ENCODE data around the gene SLC1A4. TPM values are rescaled to one million over a fixed set of nuclear protein-coding genes. Genes with fewer than 3 reads are reported as not detected.

SLC1A4 gene
- total RNA-seq, 2 donors from 2014 or later: 0.07 to 1.9 TPM

DNA sequence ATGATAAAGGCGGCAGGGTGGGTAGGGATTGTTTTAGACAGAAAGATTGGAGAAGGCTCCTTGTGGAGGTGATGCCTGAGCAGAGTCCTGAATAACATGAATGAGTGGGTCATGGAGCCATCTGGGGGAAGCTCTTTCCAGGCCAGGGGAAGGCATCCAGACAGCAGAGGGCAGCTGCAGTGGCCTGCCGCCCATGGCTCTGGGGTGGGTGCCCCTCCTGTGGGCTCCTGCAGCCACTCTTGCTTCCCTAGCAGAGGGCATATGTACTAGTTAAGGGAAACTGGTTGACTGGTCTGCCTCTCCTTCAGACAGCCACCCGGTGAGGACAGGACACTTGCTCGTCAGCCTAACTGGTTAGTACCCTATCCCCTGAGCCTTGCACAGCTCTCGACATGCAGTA is 46.5 kb upstream of the SLC1A4 start:
- Histone ChIP-seq H3K9ac (ENCODE audit: extremely low read depth, low read length, poor library complexity, severe bottlenecking) (no peak overlapping the region), H3K27ac (ENCODE audit: low read depth, low read length) (no peak overlapping the region), H3K27me3 (ENCODE audit: control insufficient read depth, insufficient read depth, low read length, poor library complexity, severe bottlenecking) (no peaks in the 10 kb centered on the region), H3K4me1 (ENCODE audit: control insufficient read depth, insufficient read depth, low read length) (no peaks in the 10 kb centered on the region), H3K36me3 (ENCODE audit: control insufficient read depth, insufficient read depth, low read length) (no peaks in the 10 kb centered on the region), H3K4me3 (ENCODE audit: low read length) (no peak overlapping the region), H3K9me3 (ENCODE audit: control insufficient read depth, low read length) (no peaks in the 10 kb centered on the region)
- H3K9me3 Mint-ChIP-seq: no peaks in the 10 kb centered on the region
- DNase-seq: no peak
- no peak overlapping the region for H3K27ac Mint-ChIP-seq
- TF ChIP-seq, protein P1, sequence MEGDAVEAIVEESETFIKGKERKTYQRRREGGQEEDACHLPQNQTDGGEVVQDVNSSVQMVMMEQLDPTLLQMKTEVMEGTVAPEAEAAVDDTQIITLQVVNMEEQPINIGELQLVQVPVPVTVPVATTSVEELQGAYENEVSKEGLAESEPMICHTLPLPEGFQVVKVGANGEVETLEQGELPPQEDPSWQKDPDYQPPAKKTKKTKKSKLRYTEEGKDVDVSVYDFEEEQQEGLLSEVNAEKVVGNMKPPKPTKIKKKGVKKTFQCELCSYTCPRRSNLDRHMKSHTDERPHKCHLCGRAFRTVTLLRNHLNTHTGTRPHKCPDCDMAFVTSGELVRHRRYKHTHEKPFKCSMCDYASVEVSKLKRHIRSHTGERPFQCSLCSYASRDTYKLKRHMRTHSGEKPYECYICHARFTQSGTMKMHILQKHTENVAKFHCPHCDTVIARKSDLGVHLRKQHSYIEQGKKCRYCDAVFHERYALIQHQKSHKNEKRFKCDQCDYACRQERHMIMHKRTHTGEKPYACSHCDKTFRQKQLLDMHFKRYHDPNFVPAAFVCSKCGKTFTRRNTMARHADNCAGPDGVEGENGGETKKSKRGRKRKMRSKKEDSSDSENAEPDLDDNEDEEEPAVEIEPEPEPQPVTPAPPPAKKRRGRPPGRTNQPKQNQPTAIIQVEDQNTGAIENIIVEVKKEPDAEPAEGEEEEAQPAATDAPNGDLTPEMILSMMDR (conservative IDR thresholded peaks at IDR 0.05): no peak
- no peak overlapping the region for H3K4me3 Mint-ChIP-seq
- H3K27me3 Mint-ChIP-seq (ENCODE audit: insufficient read depth): no peaks in the 10 kb centered on the region
- H3K4me1 Mint-ChIP-seq: peaks cover 14% of the 10 kb centered on the region
- WGBS, 2 experiments (ENCODE audit: insufficient coverage in 1 of 2, insufficient read length in 1 of 2): 90 to 91% methylated on average over 5 of the region's 5 CpGs
- H3K36me3 Mint-ChIP-seq (ENCODE audit: low read depth): no peaks in the 10 kb centered on the region

DNA sequence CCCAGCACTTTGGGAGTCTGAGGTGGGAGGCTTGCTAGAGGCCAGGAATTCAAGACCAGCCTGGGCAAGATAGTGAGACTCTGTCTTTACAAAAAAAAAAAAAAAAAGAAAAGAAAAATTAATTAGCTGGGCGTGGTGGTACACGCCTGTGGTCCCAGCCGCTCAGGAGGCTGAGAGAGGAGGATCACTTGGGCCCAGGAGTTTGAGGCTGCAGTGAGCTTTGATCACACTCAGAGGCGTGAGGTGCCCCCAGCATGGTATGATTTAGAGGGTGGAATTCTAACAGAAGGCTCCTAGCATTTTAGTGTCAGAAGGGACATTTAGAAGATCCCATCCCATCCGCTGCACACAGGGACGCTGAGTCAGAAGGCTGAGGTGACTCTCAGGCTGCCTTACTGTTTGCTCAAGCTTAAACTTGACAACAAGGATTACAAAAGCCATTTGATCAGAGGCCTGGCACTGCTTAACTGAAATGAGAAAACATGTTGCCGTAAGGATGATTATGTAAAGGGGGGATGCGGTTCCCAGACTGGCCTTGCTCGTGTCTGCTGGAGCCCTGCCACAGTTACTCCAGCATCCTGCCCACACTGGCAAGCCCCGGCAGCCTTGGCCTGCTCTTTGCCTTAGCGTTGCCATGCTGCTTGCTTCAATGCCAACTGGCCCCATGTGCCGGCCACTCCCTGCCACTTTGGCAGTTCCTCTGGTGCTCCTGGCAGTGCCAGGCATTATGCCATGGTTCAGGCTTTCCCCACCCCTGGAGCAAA is 45.6 kb upstream of the SLC1A4 start:
- no peaks in the 10 kb centered on the region for H3K9me3 Mint-ChIP-seq

DNA sequence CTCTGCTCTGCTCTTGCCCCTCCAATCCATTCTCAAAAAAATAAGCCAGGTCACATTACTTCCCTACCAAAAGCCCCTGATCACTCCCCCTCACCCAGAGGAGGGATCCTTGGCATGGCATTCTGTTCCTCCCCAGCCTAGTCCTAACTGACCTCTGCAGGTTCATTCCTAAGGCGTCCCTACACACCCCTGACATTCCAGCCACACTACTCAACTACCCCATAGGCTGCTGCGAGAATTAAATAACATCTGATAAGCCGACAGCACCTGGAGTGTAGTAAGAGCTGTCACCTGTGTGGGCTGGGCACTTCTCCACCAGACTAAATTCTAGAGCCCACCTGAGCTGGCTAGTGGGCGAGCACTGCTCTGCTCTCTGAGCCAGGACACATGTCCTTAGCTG is 44.7 kb upstream of the SLC1A4 start:
- H3K4me1 ChIP-seq (ENCODE audit: control insufficient read depth, insufficient read depth, low read length): no peaks in the 10 kb centered on the region
- DNase-seq: peak; percentile 53
- Mint-ChIP-seq H3K27ac (peak overlapping the region; percentile 0), H3K27me3 (ENCODE audit: insufficient read depth) (no peaks in the 10 kb centered on the region), H3K4me1 (peaks cover 14% of the 10 kb centered on the region), H3K36me3 (ENCODE audit: low read depth) (no peaks in the 10 kb centered on the region), H3K9me3 (no peaks in the 10 kb centered on the region), H3K4me3 (no peak overlapping the region)
- 84 to 85% methylated on average over 3 to 4 of the region's 4 CpGs for WGBS, 2 experiments (ENCODE audit: insufficient coverage in 1 of 2, insufficient read length in 1 of 2)
- H3K27me3 ChIP-seq (ENCODE audit: control insufficient read depth, insufficient read depth, low read length, poor library complexity, severe bottlenecking): no peaks in the 10 kb centered on the region
- no peak overlapping the region for H3K4me3 ChIP-seq (ENCODE audit: low read length)
- TF ChIP-seq, protein P1 (conservative IDR thresholded peaks at IDR 0.05): no peak
- H3K9ac ChIP-seq (ENCODE audit: extremely low read depth, low read length, poor library complexity, severe bottlenecking): no peak overlapping the region
- H3K9me3 ChIP-seq (ENCODE audit: control insufficient read depth, low read length): no peaks in the 10 kb centered on the region
- H3K36me3 ChIP-seq (ENCODE audit: control insufficient read depth, insufficient read depth, low read length): no peaks in the 10 kb centered on the region
- no peak overlapping the region for H3K27ac ChIP-seq (ENCODE audit: low read depth, low read length)

More for the DNA sequence above, 45.6 kb upstream of the SLC1A4 start:
- no peak for DNase-seq
- no peaks in the 10 kb centered on the region for H3K27me3 Mint-ChIP-seq (ENCODE audit: insufficient read depth)
- 94% methylated on average over 9 to 12 of the region's 12 CpGs for WGBS, 2 experiments (ENCODE audit: insufficient coverage in 1 of 2, insufficient read length in 1 of 2)
- H3K9me3 ChIP-seq (ENCODE audit: control insufficient read depth, low read length): no peaks in the 10 kb centered on the region
- H3K9ac ChIP-seq (ENCODE audit: extremely low read depth, low read length, poor library complexity, severe bottlenecking): no peak overlapping the region
- H3K4me3 Mint-ChIP-seq: no peak overlapping the region
- H3K4me1 Mint-ChIP-seq: peaks cover 14% of the 10 kb centered on the region
- H3K27ac ChIP-seq (ENCODE audit: low read depth, low read length): no peak overlapping the region
- H3K4me3 ChIP-seq (ENCODE audit: low read length): no peak overlapping the region
- no peaks in the 10 kb centered on the region for H3K36me3 ChIP-seq (ENCODE audit: control insufficient read depth, insufficient read depth, low read length)
- no peaks in the 10 kb centered on the region for H3K4me1 ChIP-seq (ENCODE audit: control insufficient read depth, insufficient read depth, low read length)
- no peaks in the 10 kb centered on the region for H3K36me3 Mint-ChIP-seq (ENCODE audit: low read depth)
- H3K27me3 ChIP-seq (ENCODE audit: control insufficient read depth, insufficient read depth, low read length, poor library complexity, severe bottlenecking): no peaks in the 10 kb centered on the region
- TF ChIP-seq, protein P1 (conservative IDR thresholded peaks at IDR 0.05): no peak
- H3K27ac Mint-ChIP-seq: no peak overlapping the region
